Glomerular visceral epithelial cell (primary cell): ENCODE data around the gene CTTNBP2.

Experiments
- DNase-seq: peaks from one replicate; pipeline ENCODE4 v3.0.0-alpha.2; 2016; ENCODE audit errors: extremely low spot score

CTTNBP2 gene

GRCh38 chr7:117825132-117825531 is 48.1 kb downstream of the CTTNBP2 start:
- no peak for DNase-seq

GRCh38 chr7:117824592-117824991 is 48.6 kb downstream of the CTTNBP2 start:
- DNase-seq = no peak

- DNase-seq = no peak
Observed at GRCh38 chr7:117819558-117819957, 53.7 kb downstream of the CTTNBP2 start.

GRCh38 chr7:117818232-117818631 is 55.0 kb downstream of the CTTNBP2 start:
- DNase-seq = no peak

GRCh38 chr7:117816727-117817126 is 56.5 kb downstream of the CTTNBP2 start:
- DNase-seq = no peak

GRCh38 chr7:117811696-117812095 is 61.5 kb downstream of the CTTNBP2 start:
- no peak for DNase-seq

- no peak for DNase-seq
Observed at GRCh38 chr7:117810642-117811512, 62.4 kb downstream of the CTTNBP2 start.

- DNase-seq = no peak
Observed at GRCh38 chr7:117809958-117810357, 63.3 kb downstream of the CTTNBP2 start.

GRCh38 chr7:117808910-117809705 is 64.1 kb downstream of the CTTNBP2 start:
- peak; percentile 29 for DNase-seq

GRCh38 chr7:117808341-117808757 is 64.9 kb downstream of the CTTNBP2 start:
- DNase-seq = peak; percentile 24

- no peak for DNase-seq
Observed at GRCh38 chr7:117807676-117808075, 65.6 kb downstream of the CTTNBP2 start.

- no peak for DNase-seq
Observed at GRCh38 chr7:117806011-117806410, 67.2 kb downstream of the CTTNBP2 start.

GRCh38 chr7:117805241-117805640 is 68.0 kb downstream of the CTTNBP2 start:
- DNase-seq = no peak

- no peak for DNase-seq
Observed at GRCh38 chr7:117803476-117803875, 69.8 kb downstream of the CTTNBP2 start.

GRCh38 chr7:117802660-117803059 is 70.6 kb downstream of the CTTNBP2 start:
- no peak for DNase-seq

- no peak for DNase-seq
Observed at GRCh38 chr7:117800841-117801240, 72.4 kb downstream of the CTTNBP2 start.

GRCh38 chr7:117800406-117800805 is 72.8 kb downstream of the CTTNBP2 start:
- DNase-seq = peak; percentile 21

GRCh38 chr7:117796889-117797288 is 76.4 kb downstream of the CTTNBP2 start:
- DNase-seq = no peak

GRCh38 chr7:117793976-117794375 is 79.3 kb downstream of the CTTNBP2 start:
- DNase-seq = no peak

- DNase-seq = no peak
Observed at GRCh38 chr7:117793521-117793920, 79.7 kb downstream of the CTTNBP2 start.

GRCh38 chr7:117791877-117792780 is 81.1 kb downstream of the CTTNBP2 start:
- DNase-seq = no peak

GRCh38 chr7:117790731-117791130 is 82.5 kb downstream of the CTTNBP2 start:
- DNase-seq = no peak
